DND-41 (cell line): ENCODE data around the gene PRR29.
"Not testable (repeated sequence)": the region's sequence is repeated elsewhere in the genome, so short reads cannot be mapped to it uniquely, and the experiment has no call there.

Experiments used
- ATAC-seq: fragments of 200-7000 bp; cut with Tn5 transposase; 3 replicates; pipeline ENCODE4 v1.9.1; 2021; ENCODE audit warnings: low read depth; ENCODE audit not compliant: insufficient read depth
- DNase-seq: peaks from one replicate; pipeline ENCODE4 v3.0.0-alpha.2; 2020
- H2AFZ ChIP-seq: 2 replicates; pipeline ENCODE4 v1.6.0; 2012; ENCODE audit warnings: low read depth, low read length
- H3K27ac ChIP-seq: 2 replicates; pipeline ENCODE4 v1.5.1; 2012; ENCODE audit warnings: low read length, inconsistent platforms
- H3K27me3 ChIP-seq: fragments of 200-600 bp; sonication (generic); 2 replicates; pipeline ENCODE4 v1.6.0; 2012; ENCODE audit warnings: low read length, mild to moderate bottlenecking, inconsistent platforms; ENCODE audit not compliant: insufficient read depth, poor library complexity
- H3K36me3 ChIP-seq: 2 replicates; pipeline ENCODE4 v1.5.1; 2012; ENCODE audit warnings: low read length, inconsistent platforms; ENCODE audit not compliant: insufficient read depth
- H3K4me1 ChIP-seq: 2 replicates; pipeline ENCODE4 v1.5.1; 2012; ENCODE audit warnings: mild to moderate bottlenecking, low read length; ENCODE audit not compliant: insufficient read depth
- H3K4me2 ChIP-seq: 2 replicates; pipeline ENCODE4 v1.6.0; 2012; ENCODE audit warnings: mild to moderate bottlenecking, moderate library complexity, low read length, inconsistent platforms; ENCODE audit not compliant: insufficient read depth
- H3K4me3 ChIP-seq, 2 experiments: fragments of 200-600 bp in 1 of 2; shearing (Covaris generic) in 1 of 2; 2 replicates each; pipeline ENCODE4 v1.5.1; 2012 to 2016; ENCODE audit warnings: inconsistent platforms in 2 of 2, low read length in 2 of 2, mild to moderate bottlenecking in 2 of 2, low read depth in 1 of 2, moderate library complexity in 1 of 2
- H3K79me2 ChIP-seq: 2 replicates; pipeline ENCODE4 v1.6.0; 2012; ENCODE audit warnings: low read length, inconsistent platforms; ENCODE audit not compliant: insufficient read depth
- H3K9ac ChIP-seq: 2 replicates; pipeline ENCODE4 v1.6.0; 2012; ENCODE audit warnings: low read depth, mild to moderate bottlenecking, inconsistent platforms, low read length, moderate library complexity
- H3K9me3 ChIP-seq: 2 replicates; pipeline ENCODE4 v1.5.1; 2012; ENCODE audit warnings: low read length, moderate library complexity, mild to moderate bottlenecking, inconsistent platforms; ENCODE audit not compliant: insufficient read depth, severe bottlenecking
- H4K20me1 ChIP-seq: 2 replicates; pipeline ENCODE4 v1.6.0; 2012; ENCODE audit warnings: low read length; ENCODE audit not compliant: insufficient read depth
- EZH2 ChIP-seq: IDR thresholded peaks from 3 replicates; pipeline ENCODE4 v1.6.1; 2012; ENCODE audit warnings: borderline replicate concordance, low read depth, mild to moderate bottlenecking, moderate library complexity, low read length, inconsistent platforms; ENCODE audit not compliant: severe bottlenecking
- TF ChIP-seq, protein P1 (sequence below): IDR thresholded peaks from 2 replicates; pipeline ENCODE4 v1.5.1; 2012; ENCODE audit warnings: borderline replicate concordance, low read length, moderate library complexity, mild to moderate bottlenecking; ENCODE audit not compliant: poor library complexity, severe bottlenecking; ENCODE audit errors: extremely low read depth

Gene PRR29

DNA sequence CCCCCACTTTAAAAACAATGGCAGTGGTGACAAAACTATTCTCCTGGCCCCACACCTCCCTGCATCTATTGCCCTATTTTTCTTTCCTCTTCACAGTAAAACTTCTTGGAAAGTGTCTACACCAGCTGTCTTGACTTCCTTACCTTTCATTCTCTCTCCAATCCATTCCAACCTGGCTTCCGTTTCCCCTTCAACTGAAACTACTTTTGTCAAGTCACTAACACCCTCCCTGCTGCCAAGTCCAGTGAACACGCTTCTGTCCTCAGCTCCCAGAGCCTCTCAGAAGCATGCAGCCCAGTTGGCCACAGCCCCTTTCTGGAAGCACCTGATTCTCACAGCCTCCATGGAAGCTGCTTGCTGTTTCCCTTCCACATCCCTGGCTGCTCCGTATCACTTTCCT is 21.4 kb upstream of the PRR29 start:
- H3K27ac ChIP-seq: no peak overlapping the region
- H3K36me3 ChIP-seq: no peaks in the 10 kb centered on the region
- peaks cover 1% of the 10 kb centered on the region for H3K9me3 ChIP-seq
- H4K20me1 ChIP-seq: no peaks in the 10 kb centered on the region
- H2AFZ ChIP-seq: no peak overlapping the region
- ATAC-seq: no peak
- H3K4me2 ChIP-seq: no peak overlapping the region
- no peak overlapping the region for H3K9ac ChIP-seq
- H3K4me1 ChIP-seq: no peaks in the 10 kb centered on the region
- H3K27me3 ChIP-seq: no peaks in the 10 kb centered on the region
- TF ChIP-seq EZH2: no peak
- TF ChIP-seq, protein P1, sequence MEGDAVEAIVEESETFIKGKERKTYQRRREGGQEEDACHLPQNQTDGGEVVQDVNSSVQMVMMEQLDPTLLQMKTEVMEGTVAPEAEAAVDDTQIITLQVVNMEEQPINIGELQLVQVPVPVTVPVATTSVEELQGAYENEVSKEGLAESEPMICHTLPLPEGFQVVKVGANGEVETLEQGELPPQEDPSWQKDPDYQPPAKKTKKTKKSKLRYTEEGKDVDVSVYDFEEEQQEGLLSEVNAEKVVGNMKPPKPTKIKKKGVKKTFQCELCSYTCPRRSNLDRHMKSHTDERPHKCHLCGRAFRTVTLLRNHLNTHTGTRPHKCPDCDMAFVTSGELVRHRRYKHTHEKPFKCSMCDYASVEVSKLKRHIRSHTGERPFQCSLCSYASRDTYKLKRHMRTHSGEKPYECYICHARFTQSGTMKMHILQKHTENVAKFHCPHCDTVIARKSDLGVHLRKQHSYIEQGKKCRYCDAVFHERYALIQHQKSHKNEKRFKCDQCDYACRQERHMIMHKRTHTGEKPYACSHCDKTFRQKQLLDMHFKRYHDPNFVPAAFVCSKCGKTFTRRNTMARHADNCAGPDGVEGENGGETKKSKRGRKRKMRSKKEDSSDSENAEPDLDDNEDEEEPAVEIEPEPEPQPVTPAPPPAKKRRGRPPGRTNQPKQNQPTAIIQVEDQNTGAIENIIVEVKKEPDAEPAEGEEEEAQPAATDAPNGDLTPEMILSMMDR: no peak
- DNase-seq: no peak
- no peak overlapping the region for H3K4me3 ChIP-seq
- no peaks in the 10 kb centered on the region for H3K79me2 ChIP-seq

DNA sequence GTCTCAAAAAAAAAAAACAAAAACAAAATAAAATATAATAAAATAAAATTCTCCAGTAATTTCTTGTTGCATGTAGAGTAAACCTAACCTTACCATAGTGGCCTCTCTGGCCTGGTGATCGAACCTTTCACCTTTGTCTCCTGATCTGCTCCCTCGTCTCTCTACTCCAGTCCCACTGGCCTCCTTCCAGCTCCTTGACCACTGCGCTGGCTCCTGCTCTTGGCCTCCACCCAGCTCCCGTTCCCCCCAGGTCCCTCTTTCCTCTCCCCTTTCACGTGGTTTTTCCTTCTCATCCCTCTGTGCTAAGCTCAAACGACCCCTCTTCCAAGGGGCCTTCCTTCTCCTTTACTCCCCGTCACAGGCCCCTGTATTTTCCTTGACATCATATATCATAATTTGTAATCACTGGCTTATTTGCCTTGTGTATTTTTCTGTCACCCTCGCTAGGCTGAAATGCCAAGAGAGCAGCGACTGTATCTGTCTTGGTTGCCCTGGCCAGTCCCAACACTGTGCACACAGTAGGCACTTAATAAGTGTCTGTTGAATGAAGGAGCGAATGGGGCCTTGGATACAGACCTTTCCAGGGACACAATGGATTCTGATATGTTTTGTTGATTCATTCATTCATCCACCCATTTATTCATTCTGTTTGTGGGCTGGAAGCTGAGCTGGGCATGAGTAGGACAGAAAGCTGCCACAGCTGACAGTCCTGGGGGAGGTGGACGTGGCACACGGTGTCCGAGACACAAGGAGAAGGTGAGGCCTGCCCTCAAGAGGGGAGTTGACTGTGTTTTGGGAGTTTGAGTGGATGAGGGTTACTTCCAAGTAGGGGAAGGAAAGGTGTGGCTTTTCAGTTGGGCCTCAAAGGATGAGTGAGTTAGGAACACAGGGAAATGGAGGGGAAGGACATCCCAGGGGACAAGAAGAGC is 19.6 kb upstream of the PRR29 start:
- TF ChIP-seq, protein P1: no peak
- TF ChIP-seq EZH2: no peak
- no peaks in the 10 kb centered on the region for H3K79me2 ChIP-seq
- no peaks in the 10 kb centered on the region for H3K36me3 ChIP-seq
- H4K20me1 ChIP-seq: no peaks in the 10 kb centered on the region
- no peak for DNase-seq
- no peak overlapping the region for H3K4me3 ChIP-seq
- no peak overlapping the region for H3K27ac ChIP-seq
- ATAC-seq: no peak
- H3K9ac ChIP-seq: no peak overlapping the region
- H2AFZ ChIP-seq: no peak overlapping the region
- H3K9me3 ChIP-seq: peaks cover 5% of the 10 kb centered on the region
- no peaks in the 10 kb centered on the region for H3K27me3 ChIP-seq
- no peak overlapping the region for H3K4me2 ChIP-seq
- H3K4me1 ChIP-seq: no peaks in the 10 kb centered on the region

DNA sequence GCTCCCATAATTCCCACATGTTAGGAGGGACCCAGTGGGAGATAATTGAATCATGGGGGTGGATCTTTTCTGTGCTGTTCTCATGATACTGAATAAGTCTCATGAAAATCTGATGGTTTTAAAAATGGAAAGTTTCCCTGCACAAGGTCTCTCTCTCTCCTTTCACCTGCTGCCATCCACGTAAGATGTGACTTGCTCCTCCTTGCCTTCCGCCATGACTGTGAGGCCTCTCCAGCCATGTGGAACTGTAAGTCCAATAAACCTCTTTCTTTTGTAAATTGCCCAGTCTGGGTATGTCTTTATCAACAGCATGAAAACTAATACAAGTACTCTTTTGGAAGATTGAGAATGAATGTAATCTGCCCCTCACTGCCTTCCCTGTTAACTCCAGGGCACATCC is 15.5 kb upstream of the PRR29 start:
- H3K4me3 ChIP-seq, H4K20me1 ChIP-seq, H3K4me1 ChIP-seq, H3K9me3 ChIP-seq, H3K27me3 ChIP-seq, H3K9ac ChIP-seq, H3K79me2 ChIP-seq, H2AFZ ChIP-seq, H3K36me3 ChIP-seq, H3K4me2 ChIP-seq, H3K27ac ChIP-seq, DNase-seq, ATAC-seq: not testable (repeated sequence)

DNA sequence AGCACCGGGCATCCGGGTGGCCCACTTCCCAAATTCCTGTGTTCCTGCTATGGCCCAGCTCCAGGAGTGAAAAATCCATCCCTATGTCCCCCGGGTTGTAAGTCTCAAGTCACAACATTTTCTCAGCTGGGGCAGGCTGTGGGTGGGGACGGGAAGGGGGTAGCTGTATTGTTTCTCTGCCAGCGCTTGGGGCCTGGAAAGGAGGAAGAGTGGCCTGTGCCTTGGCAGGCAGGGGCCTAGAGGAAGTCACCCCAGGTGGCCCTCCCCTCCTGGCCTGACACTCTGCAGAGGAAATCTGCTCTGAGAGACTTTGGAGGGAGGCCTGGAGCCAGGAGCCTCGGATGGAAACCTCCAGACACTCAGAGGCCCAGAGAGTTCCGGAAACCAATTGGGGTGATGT is 14.8 kb upstream of the PRR29 start:
- H3K4me1 ChIP-seq: no peaks in the 10 kb centered on the region
- H2AFZ ChIP-seq: no peak overlapping the region
- H3K4me2 ChIP-seq: no peak overlapping the region
- H3K27me3 ChIP-seq: no peaks in the 10 kb centered on the region
- no peak overlapping the region for H3K4me3 ChIP-seq
- no peaks in the 10 kb centered on the region for H3K79me2 ChIP-seq
- H3K9me3 ChIP-seq: peaks cover 5% of the 10 kb centered on the region
- no peak for DNase-seq
- no peak overlapping the region for H3K9ac ChIP-seq
- no peaks in the 10 kb centered on the region for H4K20me1 ChIP-seq
- no peak overlapping the region for H3K27ac ChIP-seq
- no peaks in the 10 kb centered on the region for H3K36me3 ChIP-seq
- TF ChIP-seq EZH2: no peak
- TF ChIP-seq, protein P1: no peak
- no peak for ATAC-seq
